ENCODE data around the gene ZNF428.

DNA sequence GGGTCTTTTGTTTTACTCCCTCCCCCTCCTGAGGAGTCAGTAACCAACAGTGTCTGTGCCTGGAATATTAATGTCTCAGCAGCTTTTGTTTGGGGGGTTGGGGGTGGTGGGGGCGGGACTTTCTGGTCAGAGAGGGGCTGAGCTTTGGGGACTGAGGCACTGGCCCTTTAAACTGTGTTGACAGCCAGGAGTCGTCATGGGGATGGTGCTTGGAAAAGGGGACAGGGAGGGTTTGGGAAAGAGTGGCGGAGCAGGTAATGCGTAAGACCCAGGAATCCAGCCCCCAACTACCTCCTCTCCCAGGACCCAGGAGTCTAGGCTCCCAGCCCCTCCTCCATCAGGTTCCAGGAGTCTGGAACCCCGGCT, 15.1 kb upstream of the ZNF428 start:
- TF ChIP-seq ZNF114 (CRISPR knock-in tag; IDR thresholded peaks at IDR 0.05) (no peak), EZH2 (IDR thresholded peaks at IDR 0.05; ENCODE audit: low read depth, unreplicated experiment) (no peak), POLR2AphosphoS5 (IDR thresholded peaks at IDR 0.05; ENCODE audit: low read depth) (no peak), CREB1 (CRISPR knock-in tag; IDR thresholded peaks at IDR 0.05; ENCODE audit: low read depth) (no peak), EZH2phosphoT487 (IDR thresholded peaks at IDR 0.05; ENCODE audit: unreplicated experiment) (no peak), JUNB (IDR thresholded peaks at IDR 0.05; ENCODE audit: unreplicated experiment) (no peak)
- TF ChIP-seq, protein P1, sequence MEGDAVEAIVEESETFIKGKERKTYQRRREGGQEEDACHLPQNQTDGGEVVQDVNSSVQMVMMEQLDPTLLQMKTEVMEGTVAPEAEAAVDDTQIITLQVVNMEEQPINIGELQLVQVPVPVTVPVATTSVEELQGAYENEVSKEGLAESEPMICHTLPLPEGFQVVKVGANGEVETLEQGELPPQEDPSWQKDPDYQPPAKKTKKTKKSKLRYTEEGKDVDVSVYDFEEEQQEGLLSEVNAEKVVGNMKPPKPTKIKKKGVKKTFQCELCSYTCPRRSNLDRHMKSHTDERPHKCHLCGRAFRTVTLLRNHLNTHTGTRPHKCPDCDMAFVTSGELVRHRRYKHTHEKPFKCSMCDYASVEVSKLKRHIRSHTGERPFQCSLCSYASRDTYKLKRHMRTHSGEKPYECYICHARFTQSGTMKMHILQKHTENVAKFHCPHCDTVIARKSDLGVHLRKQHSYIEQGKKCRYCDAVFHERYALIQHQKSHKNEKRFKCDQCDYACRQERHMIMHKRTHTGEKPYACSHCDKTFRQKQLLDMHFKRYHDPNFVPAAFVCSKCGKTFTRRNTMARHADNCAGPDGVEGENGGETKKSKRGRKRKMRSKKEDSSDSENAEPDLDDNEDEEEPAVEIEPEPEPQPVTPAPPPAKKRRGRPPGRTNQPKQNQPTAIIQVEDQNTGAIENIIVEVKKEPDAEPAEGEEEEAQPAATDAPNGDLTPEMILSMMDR (conservative IDR thresholded peaks at IDR 0.05; ENCODE audit: low read depth in 2 of 2), result no peak
